Thoracic aorta (tissue), 2 donors: ENCODE data around the gene IPO11. TPM values are rescaled to one million over a fixed set of nuclear protein-coding genes. Genes with fewer than 3 reads are reported as not detected.

ENCODE experiments used
- ATAC-seq: fragments of 150-250 bp; one replicate; pipeline ENCODE4 v1.8.0; 2017; ENCODE audit warnings: low read depth; ENCODE audit not compliant: insufficient number of reproducible peaks, low FRiP score
- DNase-seq: peaks from one replicate; pipeline ENCODE4 v3.0.0-alpha.2; 2020; ENCODE audit warnings: low spot score
- H3K27ac ChIP-seq, 2 donors: fragments of 200-600 bp; sonication (generic); 1 replicate in 1 of 2; 2 replicates in 1 of 2; pipeline ENCODE4 v1.5.1; 2016; ENCODE audit warnings: mild to moderate bottlenecking in 2 of 2, moderate library complexity in 2 of 2
- H3K27me3 ChIP-seq: fragments of 200-600 bp; sonication (generic); replicated peaks from 2 replicates; pipeline ENCODE4 v1.6.0; 2016; ENCODE audit warnings: mild to moderate bottlenecking; ENCODE audit not compliant: insufficient read depth
- H3K36me3 ChIP-seq: fragments of 200-600 bp; sonication (generic); one replicate; pipeline ENCODE4 v1.5.1; 2016
- H3K4me1 ChIP-seq, 2 donors: fragments of 200-600 bp; sonication (generic); 1 replicate in 1 of 2; 2 replicates in 1 of 2; pipeline versions ENCODE4 v1.5.1 to v1.6.0; 2016; ENCODE audit warnings: low read depth in 2 of 2, mild to moderate bottlenecking in 1 of 2; ENCODE audit not compliant: control insufficient read depth in 1 of 2
- H3K4me3 ChIP-seq: fragments of 200-600 bp; sonication (generic); 2 replicates; pipeline ENCODE4 v1.5.1; 2016; ENCODE audit warnings: mild to moderate bottlenecking
- H3K9me3 ChIP-seq: fragments of 200-600 bp; sonication (generic); 2 replicates; pipeline ENCODE4 v1.5.1; 2016
- CTCF ChIP-seq: fragments of 200-600 bp; sonication (generic); IDR thresholded peaks from one replicate; pipeline ENCODE4 v1.5.1; 2019; ENCODE audit warnings: antibody characterized with exemption
- total RNA-seq, 2 donors: library from RNA; depleted of rRNA; stranded (reverse); fragments of >200 nt; gene quantifications; one replicate each; pipeline versions ENCODE4 v1.1.0 to v1.2.3, GENCODE V29; 2016

IPO11 gene
- total RNA-seq, 2 donors from 2014 or later: 10.7 to 16.5 TPM

- TF ChIP-seq CTCF: no peak
- no peaks in the 10 kb centered on the region for H3K36me3 ChIP-seq
- H3K4me3 ChIP-seq: no peak overlapping the region
- H3K4me1 ChIP-seq: no peaks in the 10 kb centered on the region
- no peaks in the 10 kb centered on the region for H3K27me3 ChIP-seq
- H3K9me3 ChIP-seq: no peaks in the 10 kb centered on the region
- no peak overlapping the region for H3K27ac ChIP-seq
- no peak for ATAC-seq
- no peak for DNase-seq
Observed at GRCh38 chr5:62603934-62604333, 191.4 kb downstream of the IPO11 start.

- Histone ChIP-seq H3K27ac (no peak overlapping the region), H3K27me3 (no peaks in the 10 kb centered on the region), H3K4me3 (no peak overlapping the region), H3K9me3 (no peaks in the 10 kb centered on the region), H3K4me1 (no peaks in the 10 kb centered on the region), H3K36me3 (no peaks in the 10 kb centered on the region)
- DNase-seq: no peak
- no peak for TF ChIP-seq CTCF
- ATAC-seq: no peak
Observed at GRCh38 chr5:62605638-62606037, 193.1 kb downstream of the IPO11 start.

GRCh38 chr5:62606878-62607277 is 194.3 kb downstream of the IPO11 start:
- DNase-seq: no peak
- TF ChIP-seq CTCF: no peak
- Histone ChIP-seq H3K4me3 (no peak overlapping the region), H3K36me3 (no peaks in the 10 kb centered on the region), H3K27me3 (no peaks in the 10 kb centered on the region), H3K4me1 (no peaks in the 10 kb centered on the region), H3K27ac (no peak overlapping the region), H3K9me3 (no peaks in the 10 kb centered on the region)
- ATAC-seq: no peak

- Histone ChIP-seq H3K27ac (no peak overlapping the region), H3K27me3 (no peaks in the 10 kb centered on the region), H3K9me3 (no peaks in the 10 kb centered on the region), H3K36me3 (no peaks in the 10 kb centered on the region), H3K4me3 (no peak overlapping the region), H3K4me1 (no peaks in the 10 kb centered on the region)
- DNase-seq (no peak), ATAC-seq (no peak)
- no peak for TF ChIP-seq CTCF
Observed at GRCh38 chr5:62607615-62608014, 195.1 kb downstream of the IPO11 start.

- Histone ChIP-seq H3K9me3 (no peaks in the 10 kb centered on the region), H3K27me3 (no peaks in the 10 kb centered on the region), H3K36me3 (no peaks in the 10 kb centered on the region), H3K27ac (no peak overlapping the region), H3K4me3 (no peak overlapping the region), H3K4me1 (no peaks in the 10 kb centered on the region)
- DNase-seq (no peak), ATAC-seq (no peak)
- no peak for TF ChIP-seq CTCF
Observed at GRCh38 chr5:62608529-62609511, 196.3 kb downstream of the IPO11 start.
